Liver (tissue), 9 donors: ENCODE measurements around the gene OR7A10. TPM values are rescaled to one million over a fixed set of nuclear protein-coding genes. Genes with fewer than 3 reads are reported as not detected.

ENCODE experiments used
- DNase-seq: peaks from one replicate; pipeline ENCODE4 v3.0.0-alpha.2; 2017; ENCODE audit warnings: low spot score
- H3K27ac ChIP-seq, 2 donors: one replicate each; pipeline ENCODE4 v1.7.0; 2013; ENCODE audit warnings: inconsistent platforms in 2 of 2, low read length in 2 of 2, control low read depth in 1 of 2, low read depth in 1 of 2, mild to moderate bottlenecking in 1 of 2
- H3K27me3 ChIP-seq, 4 donors: one replicate each; pipeline versions ENCODE4 v1.6.1 to v1.7.0; 2013; ENCODE audit warnings: low read length in 3 of 4, inconsistent platforms in 1 of 4, mild to moderate bottlenecking in 1 of 4, moderate library complexity in 1 of 4; ENCODE audit not compliant: control insufficient read depth in 4 of 4, insufficient read depth in 4 of 4
- H3K36me3 ChIP-seq, 4 donors: one replicate each; pipeline versions ENCODE4 v1.6.1 to v1.7.0; 2013; ENCODE audit warnings: low read length in 3 of 4, mild to moderate bottlenecking in 3 of 4, low read depth in 1 of 4, moderate library complexity in 1 of 4; ENCODE audit not compliant: control insufficient read depth in 4 of 4, insufficient read depth in 3 of 4
- H3K4me1 ChIP-seq, 4 donors: one replicate each; pipeline versions ENCODE4 v1.6.1 to v1.7.0; 2013; ENCODE audit warnings: low read length in 3 of 4, mild to moderate bottlenecking in 3 of 4, moderate library complexity in 1 of 4; ENCODE audit not compliant: control insufficient read depth in 4 of 4, insufficient read depth in 4 of 4
- H3K4me3 ChIP-seq, 3 donors: one replicate each; pipeline versions ENCODE4 v1.6.1 to v1.7.0; 2013; ENCODE audit warnings: low read length in 3 of 3, control low read depth in 1 of 3, low read depth in 1 of 3, mild to moderate bottlenecking in 1 of 3
- H3K9ac ChIP-seq, 2 donors: one replicate each; pipeline ENCODE4 v1.7.0; 2013; ENCODE audit warnings: low read length in 2 of 2, mild to moderate bottlenecking in 2 of 2, moderate library complexity in 2 of 2, control low read depth in 1 of 2, low read depth in 1 of 2
- H3K9me3 ChIP-seq, 4 donors: one replicate each; pipeline versions ENCODE4 v1.6.1 to v1.7.0; 2013; ENCODE audit warnings: low read length in 3 of 4; ENCODE audit not compliant: control insufficient read depth in 4 of 4
- ATF3 ChIP-seq: IDR thresholded peaks from 2 replicates; pipeline ENCODE4 v1.6.1; 2016; ENCODE audit warnings: antibody characterized with exemption
- CTCF ChIP-seq: fragments of 150-350 bp; IDR thresholded peaks from 2 replicates; pipeline ENCODE4 v1.5.1; 2017; ENCODE audit warnings: improper control_type of control experiment, low read depth, low read length; ENCODE audit not compliant: missing input control
- EGR1 ChIP-seq, 2 donors: IDR thresholded peaks; 2 replicates each; pipeline ENCODE4 v1.6.1; 2016 to 2018; ENCODE audit warnings: antibody characterized with exemption in 2 of 2, low read depth in 2 of 2
- FOXA1 ChIP-seq: IDR thresholded peaks from 2 replicates; pipeline ENCODE4 v1.6.1; 2016; ENCODE audit warnings: antibody characterized with exemption
- FOXA2 ChIP-seq: IDR thresholded peaks from 2 replicates; pipeline ENCODE4 v1.6.1; 2016; ENCODE audit warnings: antibody characterized with exemption
- GABPA ChIP-seq, 2 donors: IDR thresholded peaks in 1 of 2; conservative IDR thresholded peaks in 1 of 2; 2 replicates each; pipeline ENCODE4 v1.6.1; 2016; ENCODE audit warnings: antibody characterized with exemption in 2 of 2, mild to moderate bottlenecking in 1 of 2, moderate library complexity in 1 of 2
- HNF4A ChIP-seq, 2 donors: conservative IDR thresholded peaks; 2 replicates each; pipeline ENCODE4 v1.6.1; 2016; ENCODE audit warnings: antibody characterized with exemption in 2 of 2, mild to moderate bottlenecking in 2 of 2
- HNF4G ChIP-seq: IDR thresholded peaks from 2 replicates; pipeline ENCODE4 v1.6.1; 2016; ENCODE audit warnings: antibody characterized with exemption
- JUND ChIP-seq, 2 donors: IDR thresholded peaks; 2 replicates each; pipeline ENCODE4 v1.6.1; 2016; ENCODE audit warnings: antibody characterized with exemption in 2 of 2
- MAX ChIP-seq: IDR thresholded peaks from 2 replicates; pipeline ENCODE4 v1.6.1; 2016; ENCODE audit warnings: antibody characterized with exemption
- NR2F2 ChIP-seq: IDR thresholded peaks from 2 replicates; pipeline ENCODE4 v1.6.1; 2016; ENCODE audit warnings: antibody characterized with exemption
- RAD21 ChIP-seq, 2 donors: IDR thresholded peaks; 2 replicates each; pipeline ENCODE4 v1.6.1; 2016; ENCODE audit warnings: antibody characterized with exemption in 2 of 2, mild to moderate bottlenecking in 2 of 2
- REST ChIP-seq: IDR thresholded peaks from 2 replicates; pipeline ENCODE4 v1.6.1; 2016; ENCODE audit warnings: antibody characterized with exemption, mild to moderate bottlenecking
- RXRA ChIP-seq, 2 donors: IDR thresholded peaks; 2 replicates each; pipeline ENCODE4 v1.6.1; 2017 to 2018; ENCODE audit warnings: antibody characterized with exemption in 2 of 2, mild to moderate bottlenecking in 1 of 2
- SP1 ChIP-seq: IDR thresholded peaks from 2 replicates; pipeline ENCODE4 v1.6.1; 2018; ENCODE audit warnings: antibody characterized with exemption, mild to moderate bottlenecking
- TAF1 ChIP-seq: conservative IDR thresholded peaks from 2 replicates; pipeline ENCODE4 v1.6.1; 2016; ENCODE audit warnings: antibody characterized with exemption, mild to moderate bottlenecking
- YY1 ChIP-seq: IDR thresholded peaks from 2 replicates; pipeline ENCODE4 v1.6.1; 2016; ENCODE audit warnings: antibody characterized with exemption, mild to moderate bottlenecking
- ZBTB33 ChIP-seq: IDR thresholded peaks from 2 replicates; pipeline ENCODE4 v1.6.1; 2016; ENCODE audit warnings: antibody characterized with exemption
- WGBS: extraction: QIAGEN DNeasy Blood & Tissue Kit; methylation state at CpG from one replicate; pipeline ENCODE4 v1.1.7; 2013; 5-methylcytosine and 5-hydroxymethylcytosine counted together
- polyA plus RNA-seq, 2 donors: library from polyadenylated mRNA; stranded (reverse) in 1 of 2; unstranded in 1 of 2; fragments of 200-250 nt in 1 of 2; fragments of >200 nt in 1 of 2; fragmentation: Nextera tagmentation in 1 of 2; extraction: Ambion mirVana in 1 of 2; gene quantifications; one replicate each; pipeline versions ENCODE4 v1.2.1 to v1.2.3, GENCODE V29; 2013 to 2015
- total RNA-seq, 2 donors: library from RNA; depleted of rRNA; stranded (reverse); fragments of >200 nt; gene quantifications; one replicate each; pipeline ENCODE4 v1.2.3, GENCODE V29; 2014
- donor health status: healthy.
- donor health status: healthy.
- donor health status: healthy.
- donor health status: healthy.
- donor health status: healthy.

The OR7A10 gene
- total and polyA plus RNA-seq, 4 donors, result not detected

GRCh38 chr19:14798760-14799159 lies 50.0 kb downstream of the OR7A10 start (continued):
- TF ChIP-seq ZBTB33, result no peak
- no peak for TF ChIP-seq ATF3
- TF ChIP-seq TAF1, result no peak
- no peak for TF ChIP-seq JUND (IDR thresholded peaks at IDR 0.05)
- no peak for TF ChIP-seq MAX

GRCh38 chr19:14796021-14796420 lies 52.7 kb downstream of the OR7A10 start:
- H3K9me3 ChIP-seq, result peaks cover 0 to 4% (median 0%) of the 10 kb centered on the region in 4 donors
- H3K27ac ChIP-seq, result no peak overlapping the region
- TF ChIP-seq REST (no peak), NR2F2 (no peak), GABPA (IDR thresholded peaks at IDR 0.05 in 1 of 2, conservative IDR thresholded peaks at IDR 0.05 in 1 of 2) (no peak), FOXA2 (no peak), FOXA1 (no peak), TAF1 (no peak), SP1 (no peak), EGR1 (IDR thresholded peaks at IDR 0.05; ENCODE audit: low read depth in 2 of 2) (no peak), RAD21 (IDR thresholded peaks at IDR 0.05) (no peak), HNF4A (conservative IDR thresholded peaks at IDR 0.05) (no peak), HNF4G (no peak)
- no peaks in the 10 kb centered on the region for H3K27me3 ChIP-seq
- no peak overlapping the region for H3K9ac ChIP-seq
- no peaks in the 10 kb centered on the region for H3K36me3 ChIP-seq
- no peaks in the 10 kb centered on the region for H3K4me1 ChIP-seq
- DNase-seq, result no peak
- H3K4me3 ChIP-seq, result no peak overlapping the region
- WGBS, result 91% methylated on average over 11 of the region's 11 CpGs

GRCh38 chr19:14795078-14795721 lies 53.5 kb downstream of the OR7A10 start:
- no peak overlapping the region for H3K27ac ChIP-seq
- TF ChIP-seq MAX, result no peak
- no peak for TF ChIP-seq FOXA2
- no peak for TF ChIP-seq TAF1
- no peak for TF ChIP-seq SP1
- TF ChIP-seq REST, result no peak
- no peak for TF ChIP-seq JUND (IDR thresholded peaks at IDR 0.05)
- no peak for TF ChIP-seq CTCF
- no peak for TF ChIP-seq FOXA1
- no peak for TF ChIP-seq HNF4G
- no peak for TF ChIP-seq RXRA (IDR thresholded peaks at IDR 0.05)
- no peak for TF ChIP-seq YY1
- no peak for TF ChIP-seq ATF3
- DNase-seq, result no peak
- H3K36me3 ChIP-seq, result no peaks in the 10 kb centered on the region
- H3K4me1 ChIP-seq, result no peaks in the 10 kb centered on the region
- WGBS, result 79% methylated on average over 5 of the region's 5 CpGs
- H3K27me3 ChIP-seq, result no peaks in the 10 kb centered on the region
- H3K9me3 ChIP-seq, result peaks cover 0 to 4% (median 0%) of the 10 kb centered on the region in 4 donors
- H3K4me3 ChIP-seq, result no peak overlapping the region
- no peak overlapping the region for H3K9ac ChIP-seq
